BJ (cell line): ENCODE measurements around the gene WDR53. TPM values are rescaled to one million over a fixed set of nuclear protein-coding genes. Genes with fewer than 3 reads are reported as not detected.

Experiments used
- CTCF ChIA-PET: fragments of 350-600 bp; formaldehyde crosslinking; extraction: SDS; loops from one replicate; lab custom pipeline; 2021; ENCODE audit warnings: antibody characterized with exemption, inconsistent platforms; lab: Yijun Ruan, JAX
- POLR2A ChIA-PET: fragments of 300-600 bp; sonication (Branson Sonifier 250); formaldehyde crosslinking; extraction: SDS; loops from one replicate; lab custom pipeline; 2021; ENCODE audit warnings: antibody characterized with exemption; lab: Charles Lee
- DNase-seq: peaks from one replicate; pipeline ENCODE4 v3.0.0-alpha.2; 2011; ENCODE audit warnings: low read depth
- H3K27me3 ChIP-seq: 2 replicates; pipeline ENCODE4 v1.6.0; 2011; ENCODE audit warnings: low read length; ENCODE audit not compliant: control insufficient read depth, insufficient read depth
- H3K36me3 ChIP-seq: 2 replicates; pipeline ENCODE4 v1.5.1; 2011; ENCODE audit warnings: low read length; ENCODE audit not compliant: control insufficient read depth, insufficient read depth
- H3K4me3 ChIP-seq: 2 replicates; pipeline ENCODE4 v1.5.1; 2011; ENCODE audit warnings: low read depth, mild to moderate bottlenecking, control low read depth, low read length
- polyA plus RNA-seq: library from polyadenylated mRNA; depleted of rRNA; stranded (reverse); fragments of >200 nt; gene quantifications from 2 replicates; pipeline ENCODE4 v1.2.3, GENCODE V29; 2011
- TF ChIP-seq, protein P1 (sequence below): IDR thresholded peaks from 2 replicates; pipeline ENCODE4 v1.5.1; 2011; ENCODE audit warnings: low read depth, mild to moderate bottlenecking, control low read depth, inconsistent platforms, low read length, moderate library complexity; ENCODE audit not compliant: insufficient read depth

WDR53 gene
- polyA plus RNA-seq, 1 experiment = 4.2 TPM

DNA sequence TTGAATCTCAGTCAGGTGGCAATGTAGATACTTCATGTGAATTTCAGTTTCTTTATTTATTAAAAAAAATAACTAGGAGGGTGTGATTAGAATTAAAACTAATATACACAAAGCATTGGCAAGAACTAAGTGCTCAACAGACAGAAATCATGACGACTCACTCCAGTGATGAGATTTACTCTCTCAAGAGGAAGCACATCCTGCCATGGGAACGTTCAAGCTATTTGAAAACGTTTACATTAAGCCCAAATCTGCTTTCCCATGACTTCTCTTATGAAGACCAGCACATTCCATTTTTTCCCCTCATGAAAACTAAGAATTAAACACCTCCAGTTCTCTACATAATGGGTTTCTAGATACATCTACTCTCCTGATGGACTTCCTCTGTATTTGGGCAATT, 8.5 kb downstream of the WDR53 start:
- CTCF ChIA-PET = no interaction called here
- Histone ChIP-seq H3K4me3 (no peak overlapping the region), H3K27me3 (no peaks in the 10 kb centered on the region), H3K36me3 (no peaks in the 10 kb centered on the region; the same call in 1 of the 2 replicates)
- DNase-seq = no peak
- TF ChIP-seq, protein P1, sequence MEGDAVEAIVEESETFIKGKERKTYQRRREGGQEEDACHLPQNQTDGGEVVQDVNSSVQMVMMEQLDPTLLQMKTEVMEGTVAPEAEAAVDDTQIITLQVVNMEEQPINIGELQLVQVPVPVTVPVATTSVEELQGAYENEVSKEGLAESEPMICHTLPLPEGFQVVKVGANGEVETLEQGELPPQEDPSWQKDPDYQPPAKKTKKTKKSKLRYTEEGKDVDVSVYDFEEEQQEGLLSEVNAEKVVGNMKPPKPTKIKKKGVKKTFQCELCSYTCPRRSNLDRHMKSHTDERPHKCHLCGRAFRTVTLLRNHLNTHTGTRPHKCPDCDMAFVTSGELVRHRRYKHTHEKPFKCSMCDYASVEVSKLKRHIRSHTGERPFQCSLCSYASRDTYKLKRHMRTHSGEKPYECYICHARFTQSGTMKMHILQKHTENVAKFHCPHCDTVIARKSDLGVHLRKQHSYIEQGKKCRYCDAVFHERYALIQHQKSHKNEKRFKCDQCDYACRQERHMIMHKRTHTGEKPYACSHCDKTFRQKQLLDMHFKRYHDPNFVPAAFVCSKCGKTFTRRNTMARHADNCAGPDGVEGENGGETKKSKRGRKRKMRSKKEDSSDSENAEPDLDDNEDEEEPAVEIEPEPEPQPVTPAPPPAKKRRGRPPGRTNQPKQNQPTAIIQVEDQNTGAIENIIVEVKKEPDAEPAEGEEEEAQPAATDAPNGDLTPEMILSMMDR = no peak
- POLR2A ChIA-PET = no interaction called here

DNA sequence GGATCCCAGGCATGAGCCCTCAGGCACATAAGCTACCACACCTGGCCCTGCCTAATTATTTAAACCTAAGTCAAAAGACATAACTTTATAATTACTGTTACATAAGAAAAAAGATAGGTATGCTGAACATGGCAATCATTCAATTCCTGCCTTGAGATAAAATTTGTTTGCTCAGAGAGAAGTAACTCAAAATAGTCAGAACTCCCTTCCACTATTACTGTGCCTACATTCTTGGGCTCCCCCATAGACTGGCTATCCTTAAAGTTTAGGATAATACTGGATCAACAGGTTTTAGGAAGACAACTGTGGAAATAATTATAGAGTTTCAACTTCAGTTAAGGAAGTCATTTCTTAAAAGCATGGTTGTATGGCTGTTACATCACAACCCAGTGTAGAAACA, 9.9 kb downstream of the WDR53 start:
- no peak for DNase-seq
- no peak overlapping the region for H3K4me3 ChIP-seq
- H3K27me3 ChIP-seq = no peaks in the 10 kb centered on the region
- ChIA-PET POLR2A (no interaction called here), CTCF (no interaction called here)
- TF ChIP-seq, protein P1 = no peak
- H3K36me3 ChIP-seq = no peaks in the 10 kb centered on the region; the same call in 1 of the 2 replicates

- TF ChIP-seq, protein P1 = no peak
- no peaks in the 10 kb centered on the region for H3K27me3 ChIP-seq
- no peaks in the 10 kb centered on the region for H3K36me3 ChIP-seq
- DNase-seq = no peak
- H3K4me3 ChIP-seq = no peak overlapping the region
- POLR2A ChIA-PET = no interaction called here
- CTCF ChIA-PET = no interaction called here
Measured at GRCh38 chr3:196557236-196557635, 11.1 kb downstream of the WDR53 start.

DNA sequence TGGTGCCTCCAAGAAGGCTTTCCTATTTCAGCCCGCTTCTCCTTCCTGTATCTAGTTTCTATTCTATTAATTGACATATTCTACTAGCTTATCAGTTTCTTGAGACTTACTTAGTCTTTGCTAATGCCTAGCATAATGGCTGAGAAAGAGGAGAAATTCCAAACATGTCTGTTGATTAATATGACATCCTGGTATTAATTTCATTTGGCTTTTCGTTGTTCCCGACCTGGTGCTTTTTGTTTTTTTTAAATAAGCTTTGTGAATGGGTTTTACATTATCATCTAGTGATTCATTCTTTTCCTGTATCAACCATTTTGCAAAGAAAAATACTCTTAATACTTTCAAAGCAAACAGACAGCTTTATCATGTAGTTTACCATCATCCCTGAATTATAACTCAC, 13.1 kb downstream of the WDR53 start:
- TF ChIP-seq, protein P1 = no peak
- DNase-seq = no peak
- Histone ChIP-seq H3K4me3 (no peak overlapping the region), H3K36me3 (no peaks in the 10 kb centered on the region), H3K27me3 (no peaks in the 10 kb centered on the region)
- CTCF ChIA-PET = interaction anchor here (0.6 to 2.7 kb wide), 3 partner anchors 11 to 324 kb away, joined by 3 to 9 read pairs (median 3); no protein-coding TSS in a partner anchor
- POLR2A ChIA-PET = no interaction called here

DNA sequence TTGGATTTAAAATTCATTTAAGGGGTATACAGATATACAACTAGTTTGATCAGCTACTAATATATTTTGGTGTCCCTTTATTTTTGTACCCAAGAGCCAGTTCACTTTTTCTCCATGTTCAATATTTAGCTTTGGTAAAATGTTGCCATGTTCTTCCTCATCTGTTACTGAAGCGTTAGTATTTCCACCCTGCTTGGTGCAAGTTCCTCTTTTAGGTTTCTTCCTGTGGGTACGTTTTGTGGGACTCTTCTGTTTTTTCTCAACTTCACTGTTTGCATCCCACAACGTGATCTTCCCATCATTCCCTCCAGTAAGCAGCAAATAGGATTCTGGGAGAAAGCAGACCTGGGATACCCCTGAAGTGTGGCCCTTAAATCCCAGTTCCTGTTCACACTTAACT, 14.1 kb downstream of the WDR53 start:
- Histone ChIP-seq H3K27me3 (no peaks in the 10 kb centered on the region), H3K4me3 (no peak overlapping the region), H3K36me3 (no peaks in the 10 kb centered on the region)
- TF ChIP-seq, protein P1 = no peak
- POLR2A ChIA-PET = no interaction called here
- CTCF ChIA-PET = interaction anchor here (0.7 to 2.7 kb wide), 2 partner anchors 17 to 301 kb away, joined by 3 to 9 read pairs; no protein-coding TSS in a partner anchor
- DNase-seq = no peak
